CD4-positive, alpha-beta T cell treated with Interleukin-4 for 1 hour (primary cell): Measurements from ENCODE around the gene KCNMA1.

Source experiments
- DNase-seq, 2 donors: peaks; one replicate each; pipeline ENCODE4 v3.0.0-alpha.2; 2020 to 2022

The KCNMA1 gene

DNA sequence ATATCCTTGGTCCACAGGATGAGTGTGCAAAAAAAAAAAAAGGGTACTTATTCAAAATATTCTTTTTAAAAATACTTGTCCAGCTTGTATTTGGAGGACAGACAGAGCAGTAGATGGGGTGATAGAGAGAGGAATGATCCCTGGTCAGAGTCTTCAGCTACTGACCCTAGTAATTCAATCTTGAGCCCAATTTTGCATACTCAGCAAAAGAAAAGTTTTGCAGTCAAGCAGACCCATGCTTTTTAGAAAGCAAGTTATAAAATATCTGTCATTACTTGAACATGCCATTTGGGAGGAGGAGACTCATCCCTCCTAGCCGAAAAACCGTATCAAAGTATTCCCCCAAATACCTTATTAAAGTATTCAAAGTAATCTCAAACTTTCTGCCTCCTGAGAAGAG lies 585.0 kb downstream of the KCNMA1 start:
- no peak for DNase-seq

- DNase-seq, result no peak
Observed at GRCh38 chr10:77051837-77052236, 585.8 kb downstream of the KCNMA1 start.

- DNase-seq, result no peak
Observed at GRCh38 chr10:77049896-77050295, 587.7 kb downstream of the KCNMA1 start.

- DNase-seq, result no peak
Observed at GRCh38 chr10:77049146-77049545, 588.5 kb downstream of the KCNMA1 start.

- no peak for DNase-seq
Observed at GRCh38 chr10:77045085-77045484, 592.5 kb downstream of the KCNMA1 start.

- no peak for DNase-seq
Observed at GRCh38 chr10:77043420-77043763, 594.2 kb downstream of the KCNMA1 start.

DNA sequence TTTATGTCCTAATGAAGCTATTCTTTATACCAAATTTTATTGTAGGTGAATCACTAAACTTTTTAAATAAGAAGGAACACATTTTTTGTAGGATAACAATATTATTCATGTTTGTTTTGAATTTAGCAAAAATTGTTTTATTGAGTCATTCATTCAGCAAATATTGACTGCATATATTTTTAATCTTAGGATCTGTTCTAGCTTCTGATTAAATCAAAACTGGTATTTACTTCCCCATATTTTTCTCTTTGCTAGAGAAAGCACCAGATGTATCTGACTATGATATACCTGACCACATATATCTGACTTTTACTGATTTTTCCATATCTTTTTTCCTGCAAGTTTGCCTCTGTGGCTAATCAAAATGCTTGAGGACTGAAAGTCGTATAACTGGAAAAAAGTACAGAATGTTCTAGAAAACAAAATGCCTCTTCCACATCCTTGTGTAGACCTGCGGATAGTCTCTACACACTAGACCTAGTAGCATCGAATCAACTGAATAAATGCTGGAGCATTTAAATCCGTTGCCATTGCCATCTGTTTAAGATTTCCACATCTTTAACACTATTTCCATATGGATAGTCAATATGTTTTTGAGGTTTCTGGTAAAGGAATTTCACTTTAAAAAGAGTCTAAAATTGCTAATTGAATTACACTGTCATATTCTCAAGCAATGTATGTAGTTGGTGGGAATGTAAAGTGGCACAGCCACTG lies 594.7 kb downstream of the KCNMA1 start:
- no peak for DNase-seq

GRCh38 chr10:77041636-77042258 lies 595.9 kb downstream of the KCNMA1 start:
- peak in 1 of 2 donors; percentile 18 for DNase-seq

- no peak for DNase-seq
Observed at GRCh38 chr10:77038407-77038806, 599.2 kb downstream of the KCNMA1 start.

- DNase-seq, result no peak
Observed at GRCh38 chr10:77037735-77038403, 599.7 kb downstream of the KCNMA1 start.

DNA sequence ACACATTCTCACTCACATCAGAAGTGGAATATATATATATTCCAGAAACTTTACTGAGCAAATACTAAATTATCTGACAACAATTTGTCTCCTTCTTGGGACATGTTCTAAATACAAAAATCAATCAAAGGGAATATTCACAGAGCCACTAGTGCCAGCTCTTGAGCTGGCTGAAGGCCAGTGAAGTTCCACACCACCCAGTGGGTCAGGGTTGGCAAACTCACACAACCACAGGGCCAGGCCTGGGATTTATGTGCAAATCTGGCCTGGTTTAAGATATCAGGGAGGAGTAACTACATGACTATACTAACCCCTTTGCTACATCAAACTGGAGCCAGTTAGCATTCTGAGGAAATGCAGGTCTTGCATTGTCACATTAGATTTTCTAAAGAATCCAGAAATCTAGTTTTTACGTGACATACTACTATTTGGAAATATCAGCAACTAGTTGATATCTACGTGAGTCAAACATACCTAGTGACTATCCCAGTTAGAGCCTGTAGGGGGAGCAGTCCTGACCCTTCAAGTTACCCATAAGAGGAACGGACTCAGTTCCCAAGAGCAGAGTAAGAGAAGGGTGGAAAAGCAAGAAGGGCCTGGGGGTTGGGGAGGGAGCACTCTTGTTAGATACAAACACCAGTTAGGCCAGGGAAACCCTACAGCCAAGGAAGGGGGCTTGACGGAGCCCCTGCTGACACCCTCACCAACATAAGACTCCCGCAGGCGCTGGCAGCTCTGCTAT lies 600.4 kb downstream of the KCNMA1 start:
- no peak for DNase-seq

DNA sequence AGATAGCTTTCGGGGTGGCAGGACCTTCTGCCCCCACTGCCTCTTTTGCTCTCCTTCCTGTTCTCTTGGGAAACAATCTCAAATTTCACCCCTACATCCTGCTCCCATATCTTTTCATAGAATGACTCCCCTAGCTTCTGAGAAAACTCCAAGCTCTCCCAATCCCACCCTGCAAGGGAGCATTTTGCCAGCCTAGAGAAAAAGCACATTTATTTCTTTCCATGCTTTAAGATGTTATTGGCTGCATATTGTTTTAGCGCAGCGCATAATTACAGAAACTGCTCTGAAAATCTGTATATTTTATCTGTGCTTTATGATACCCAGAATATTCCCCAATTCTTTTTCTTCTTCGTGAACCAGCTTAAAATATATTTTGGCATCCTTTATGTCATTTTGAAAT lies 601.3 kb downstream of the KCNMA1 start:
- no peak for DNase-seq

- DNase-seq, result no peak
Observed at GRCh38 chr10:77034795-77035194, 602.8 kb downstream of the KCNMA1 start.

DNA sequence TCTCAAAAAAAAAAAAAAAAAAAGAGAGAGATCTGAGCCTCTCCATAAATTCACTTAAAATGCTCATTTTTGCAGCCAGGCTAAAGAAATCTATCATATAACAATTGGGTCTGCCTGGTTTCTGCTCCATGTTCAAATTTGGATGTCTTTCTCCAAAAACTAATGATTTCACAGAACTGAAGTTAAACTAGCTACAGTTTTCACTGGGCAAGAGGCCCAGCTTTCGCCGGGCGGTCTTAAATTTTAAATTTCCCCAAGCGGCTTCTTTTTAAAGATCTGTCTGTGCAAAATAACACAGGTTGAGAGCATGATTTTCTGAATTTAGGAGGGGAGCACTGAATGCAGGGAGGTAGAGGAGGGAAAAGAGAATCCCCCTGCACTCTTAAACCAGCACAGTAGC lies 603.4 kb downstream of the KCNMA1 start:
- DNase-seq, result no peak

- DNase-seq, result no peak
Observed at GRCh38 chr10:77032188-77032570, 605.4 kb downstream of the KCNMA1 start.

GRCh38 chr10:77031531-77032187 lies 605.9 kb downstream of the KCNMA1 start:
- no peak for DNase-seq

- DNase-seq, result no peak
Observed at GRCh38 chr10:77030974-77031373, 606.6 kb downstream of the KCNMA1 start.

DNA sequence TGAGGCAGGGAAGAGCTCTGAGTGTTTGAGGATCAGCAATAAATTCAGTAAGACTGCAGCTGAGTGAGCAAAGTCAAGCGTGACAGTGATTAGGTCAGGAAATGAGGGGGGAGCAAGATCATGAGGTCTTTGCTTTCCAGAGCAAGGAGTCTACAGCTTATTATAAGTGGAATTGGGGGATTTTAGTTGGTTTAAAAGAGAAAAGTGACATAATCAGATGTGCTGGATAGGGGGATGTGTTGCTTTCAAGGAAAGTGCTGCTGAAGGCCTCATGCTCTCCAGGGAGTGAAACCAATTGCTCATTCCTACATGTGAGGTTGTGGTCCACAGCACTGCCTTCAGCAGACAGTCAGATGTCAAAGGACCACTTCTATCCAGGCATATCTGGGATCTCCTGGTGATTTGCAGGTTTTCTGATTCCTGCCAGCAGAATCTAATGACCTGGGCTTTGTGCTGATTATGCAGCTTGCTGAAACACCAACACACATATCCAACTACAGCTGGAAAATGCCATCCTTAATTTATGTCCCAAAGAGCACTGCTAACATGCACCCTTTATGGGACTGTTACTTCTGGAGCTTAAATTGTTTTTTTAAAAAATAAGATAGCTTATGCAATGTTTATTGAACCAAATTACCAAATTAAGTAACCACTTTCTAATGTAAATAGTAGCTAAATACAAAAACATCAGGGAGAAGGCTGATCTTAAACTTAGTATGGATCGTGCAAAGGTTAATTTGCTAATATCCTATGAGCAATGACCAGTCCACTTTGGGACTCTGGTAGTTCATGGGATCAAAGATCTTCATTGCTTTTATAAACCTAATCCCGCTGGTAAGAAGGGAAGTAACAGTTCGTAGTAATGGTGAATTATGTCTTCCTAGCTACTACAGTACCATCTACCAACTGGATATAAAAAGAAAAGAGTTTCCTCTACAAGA lies 607.6 kb downstream of the KCNMA1 start:
- no peak for DNase-seq

GRCh38 chr10:77028042-77028441 lies 609.6 kb downstream of the KCNMA1 start:
- DNase-seq, result no peak

GRCh38 chr10:77027576-77027975 lies 610.0 kb downstream of the KCNMA1 start:
- no peak for DNase-seq

- DNase-seq, result no peak
Observed at GRCh38 chr10:77027141-77027540, 610.5 kb downstream of the KCNMA1 start.

DNA sequence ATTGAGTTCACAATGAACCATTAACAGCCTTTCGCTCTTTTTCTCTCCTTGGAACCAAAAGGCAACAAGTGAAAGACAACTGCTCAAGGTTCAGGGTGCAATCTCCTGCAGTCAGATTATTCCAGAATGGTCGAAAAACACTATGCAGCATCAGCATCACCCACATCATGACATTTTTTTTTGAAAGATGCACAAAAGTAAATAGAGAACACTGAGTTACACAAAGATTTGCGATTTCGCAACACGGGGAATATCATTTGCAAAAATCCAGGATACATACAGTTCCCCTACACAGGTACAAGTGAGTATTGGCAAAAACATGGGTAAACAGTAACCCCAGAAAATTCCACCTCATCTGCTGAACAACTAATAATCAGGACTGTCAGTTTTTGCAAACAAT lies 611.5 kb downstream of the KCNMA1 start:
- no peak for DNase-seq
